IPS DF 6.9 (cell line): ENCODE data around the gene LIMA1.

Experiments
- DNase-seq: peaks from one replicate; pipeline ENCODE4 v3.0.0-alpha.2; 2013; ENCODE audit warnings: low read depth, low spot score
- H3K27ac ChIP-seq: one replicate; pipeline ENCODE4 v1.5.1; 2013; ENCODE audit warnings: low read length, control low read depth
- H3K27me3 ChIP-seq: 2 replicates; pipeline ENCODE4 v1.6.1; 2013; ENCODE audit warnings: mild to moderate bottlenecking, low read length; ENCODE audit not compliant: control insufficient read depth, insufficient read depth
- H3K36me3 ChIP-seq: 2 replicates; pipeline ENCODE4 v1.6.1; 2013; ENCODE audit warnings: low read length; ENCODE audit not compliant: control insufficient read depth, insufficient read depth
- H3K4me1 ChIP-seq: 2 replicates; pipeline ENCODE4 v1.6.1; 2013; ENCODE audit warnings: low read length; ENCODE audit not compliant: control insufficient read depth, insufficient read depth
- H3K4me3 ChIP-seq: 2 replicates; pipeline ENCODE4 v1.5.1; 2013; ENCODE audit warnings: mild to moderate bottlenecking, low read length
- H3K9me3 ChIP-seq: 2 replicates; pipeline ENCODE4 v1.6.1; 2013; ENCODE audit warnings: low read length, inconsistent platforms; ENCODE audit not compliant: control insufficient read depth, insufficient read depth
- WGBS: extraction: QIAGEN DNeasy Blood & Tissue Kit; methylation state at CpG from one replicate; pipeline ENCODE4 v1.1.7; 2013; ENCODE audit warnings: mixed read lengths, missing lambda C conversion rate; ENCODE audit not compliant: insufficient read length, insufficient coverage; 5-methylcytosine and 5-hydroxymethylcytosine counted together

The LIMA1 gene

GRCh38 chr12:50240096-50240791 lies 43.1 kb downstream of the LIMA1 start:
- H3K36me3 ChIP-seq: no peaks in the 10 kb centered on the region
- no peak for DNase-seq
- H3K9me3 ChIP-seq: no peaks in the 10 kb centered on the region
- no peak overlapping the region for H3K27ac ChIP-seq
- no peaks in the 10 kb centered on the region for H3K27me3 ChIP-seq
- 100% methylated on average over 1 of the region's 7 CpGs for WGBS
- no peak overlapping the region for H3K4me3 ChIP-seq
- no peaks in the 10 kb centered on the region; the same call in 1 of the 2 replicates for H3K4me1 ChIP-seq

GRCh38 chr12:50239355-50239891 lies 43.9 kb downstream of the LIMA1 start:
- Histone ChIP-seq H3K9me3 (no peaks in the 10 kb centered on the region), H3K27me3 (no peaks in the 10 kb centered on the region), H3K27ac (no peak overlapping the region), H3K4me3 (no peak overlapping the region), H3K36me3 (no peaks in the 10 kb centered on the region), H3K4me1 (no peaks in the 10 kb centered on the region; the same call in 1 of the 2 replicates)
- no peak for DNase-seq
- WGBS: no CpG with 5 or more reads among the region's 10 CpGs

GRCh38 chr12:50234347-50234746 lies 49.0 kb downstream of the LIMA1 start:
- no peaks in the 10 kb centered on the region for H3K27me3 ChIP-seq
- no peak overlapping the region for H3K4me3 ChIP-seq
- no CpG with 5 or more reads among the region's 3 CpGs for WGBS
- no peaks in the 10 kb centered on the region for H3K9me3 ChIP-seq
- no peaks in the 10 kb centered on the region for H3K36me3 ChIP-seq
- no peak overlapping the region for H3K27ac ChIP-seq
- H3K4me1 ChIP-seq: no peaks in the 10 kb centered on the region
- no peak for DNase-seq

GRCh38 chr12:50232771-50233209 lies 50.5 kb downstream of the LIMA1 start:
- no peaks in the 10 kb centered on the region for H3K27me3 ChIP-seq
- H3K36me3 ChIP-seq: no peaks in the 10 kb centered on the region
- no peaks in the 10 kb centered on the region for H3K4me1 ChIP-seq
- no peaks in the 10 kb centered on the region for H3K9me3 ChIP-seq
- no peak overlapping the region for H3K4me3 ChIP-seq
- H3K27ac ChIP-seq: no peak overlapping the region
- no CpG with 5 or more reads among the region's 9 CpGs for WGBS
- no peak for DNase-seq

- H3K36me3 ChIP-seq: no peaks in the 10 kb centered on the region
- DNase-seq: no peak
- H3K27me3 ChIP-seq: no peaks in the 10 kb centered on the region
- no CpG with 5 or more reads among the region's 4 CpGs for WGBS
- no peaks in the 10 kb centered on the region for H3K9me3 ChIP-seq
- no peak overlapping the region for H3K27ac ChIP-seq
- H3K4me1 ChIP-seq: no peaks in the 10 kb centered on the region
- H3K4me3 ChIP-seq: no peak overlapping the region
These were observed 51.1 kb downstream of the LIMA1 start for GRCh38 chr12:50232206-50232605.

GRCh38 chr12:50231346-50231745 lies 52.0 kb downstream of the LIMA1 start:
- no peaks in the 10 kb centered on the region for H3K4me1 ChIP-seq
- no peaks in the 10 kb centered on the region for H3K36me3 ChIP-seq
- no peak overlapping the region for H3K27ac ChIP-seq
- H3K9me3 ChIP-seq: no peaks in the 10 kb centered on the region
- no peaks in the 10 kb centered on the region for H3K27me3 ChIP-seq
- DNase-seq: no peak
- H3K4me3 ChIP-seq: no peak overlapping the region

GRCh38 chr12:50230217-50230616 lies 53.1 kb downstream of the LIMA1 start:
- no CpG with 5 or more reads among the region's 6 CpGs for WGBS
- no peak overlapping the region for H3K27ac ChIP-seq
- DNase-seq: no peak

GRCh38 chr12:50224026-50224692 lies 59.2 kb downstream of the LIMA1 start:
- no peaks in the 10 kb centered on the region for H3K9me3 ChIP-seq
- no peaks in the 10 kb centered on the region for H3K27me3 ChIP-seq
- H3K36me3 ChIP-seq: no peaks in the 10 kb centered on the region
- H3K4me3 ChIP-seq: no peak overlapping the region
- no peak overlapping the region for H3K27ac ChIP-seq
- no peak for DNase-seq
- WGBS: no CpG with 5 or more reads among the region's 2 CpGs
- no peaks in the 10 kb centered on the region; the same call in 1 of the 2 replicates for H3K4me1 ChIP-seq

More at GRCh38 chr12:50230217-50230616, 53.1 kb downstream of the LIMA1 start:
- Histone ChIP-seq H3K9me3 (no peaks in the 10 kb centered on the region), H3K27me3 (no peaks in the 10 kb centered on the region), H3K36me3 (no peaks in the 10 kb centered on the region), H3K4me3 (no peak overlapping the region), H3K4me1 (no peaks in the 10 kb centered on the region)

GRCh38 chr12:50222275-50222783 lies 61.0 kb downstream of the LIMA1 start:
- DNase-seq: peak; percentile 47

GRCh38 chr12:50221228-50222008 lies 61.9 kb downstream of the LIMA1 start:
- H3K27ac ChIP-seq: peak overlapping the region; percentile 80
- H3K4me3 ChIP-seq: peak overlapping the region; percentile 42; the same call in 1 of the 2 replicates
- no peaks in the 10 kb centered on the region for H3K9me3 ChIP-seq
- no peak for DNase-seq
- no CpG with 5 or more reads among the region's 9 CpGs for WGBS
- no peaks in the 10 kb centered on the region for H3K27me3 ChIP-seq
- H3K4me1 ChIP-seq: no peaks in the 10 kb centered on the region; the same call in 1 of the 2 replicates
- H3K36me3 ChIP-seq: 0 out of 2 replicates have a peak, but pooled peaks cover 3% of the 10 kb centered on the region

More at GRCh38 chr12:50222275-50222783, 61.0 kb downstream of the LIMA1 start:
- Histone ChIP-seq H3K27me3 (no peaks in the 10 kb centered on the region), H3K4me1 (no peaks in the 10 kb centered on the region; the same call in 1 of the 2 replicates), H3K36me3 (0 out of 2 replicates have a peak, but pooled peaks cover 3% of the 10 kb centered on the region), H3K4me3 (peak overlapping the region; percentile 42; the same call in 1 of the 2 replicates), H3K27ac (no peak overlapping the region), H3K9me3 (no peaks in the 10 kb centered on the region)
- WGBS: no CpG with 5 or more reads among the region's 5 CpGs
